Astrocyte of the cerebellum (primary cell): ENCODE results near the gene WFDC1.

Experiments
- DNase-seq: peaks from one replicate; pipeline ENCODE4 v3.0.0-alpha.2; 2011; ENCODE audit warnings: low read depth
- H3K4me3 ChIP-seq: 2 replicates; pipeline ENCODE4 v1.5.1; 2011; ENCODE audit warnings: mild to moderate bottlenecking, low read depth, low read length, moderate library complexity
- CTCF ChIP-seq: IDR thresholded peaks from 2 replicates; pipeline ENCODE4 v1.5.1; 2012; ENCODE audit warnings: low read length, low read depth, moderate library complexity, mild to moderate bottlenecking; ENCODE audit errors: missing control alignments
- in situ Hi-C: cut with HindIII; loops from 2 replicates; pipeline ENCODE4 v1.10.0; 2017; ENCODE audit warnings: low sequenced_read_pairs

Gene WFDC1

GRCh38 chr16:84350685-84351400 is 56.2 kb downstream of the WFDC1 start:
- in situ Hi-C loops: no loop called here
- TF ChIP-seq CTCF: no peak

DNA sequence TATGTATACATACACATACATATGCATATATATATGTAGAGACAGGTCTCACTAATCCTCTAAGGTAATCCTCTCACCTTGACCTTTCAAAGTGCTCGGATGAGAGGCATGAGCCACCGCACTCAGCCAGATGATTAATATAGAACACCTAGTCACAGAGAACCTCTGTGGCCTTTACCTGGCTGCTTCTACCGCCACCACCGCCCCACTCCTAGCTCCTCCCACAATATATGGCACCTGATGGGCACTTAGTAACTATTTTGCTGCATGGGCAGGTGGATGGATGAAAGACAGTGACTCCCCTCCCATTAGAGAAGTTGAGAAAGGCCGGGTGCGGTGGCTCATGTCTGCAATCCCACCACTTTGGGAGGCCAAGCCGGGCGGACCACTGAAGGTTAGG is 57.0 kb downstream of the WFDC1 start:
- no peak for TF ChIP-seq CTCF
- in situ Hi-C loops: no loop called here
- no peak overlapping the region for H3K4me3 ChIP-seq
- no peak for DNase-seq

More at GRCh38 chr16:84350685-84351400, 56.2 kb downstream of the WFDC1 start:
- no peak for DNase-seq
- H3K4me3 ChIP-seq: no peak overlapping the region

DNA sequence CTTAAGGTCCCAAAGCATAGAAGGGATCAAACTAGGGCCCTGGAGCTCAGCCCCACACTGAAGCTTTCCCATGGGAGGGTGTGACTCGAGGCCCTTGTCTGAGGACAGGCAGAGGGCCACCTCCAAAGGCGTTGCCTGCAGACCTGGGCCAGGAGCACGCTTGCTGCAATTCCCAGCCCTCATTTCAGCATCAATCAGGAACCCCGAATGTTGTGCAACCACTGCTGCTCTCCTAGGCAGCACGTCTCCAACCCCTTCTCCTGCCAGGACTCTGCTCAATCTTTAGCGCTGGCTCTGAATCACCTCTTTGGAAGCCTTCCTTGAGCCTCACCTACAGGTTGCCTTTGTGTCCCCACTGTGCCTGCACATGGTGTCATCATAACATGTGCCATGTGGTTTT is 59.6 kb downstream of the WFDC1 start:
- no peak for DNase-seq
- H3K4me3 ChIP-seq: no peak overlapping the region
- TF ChIP-seq CTCF: no peak
- in situ Hi-C loops: no loop called here

GRCh38 chr16:84355149-84355548 is 60.5 kb downstream of the WFDC1 start:
- in situ Hi-C loops: no loop called here
- TF ChIP-seq CTCF: no peak
- no peak for DNase-seq
- H3K4me3 ChIP-seq: no peak overlapping the region

DNA sequence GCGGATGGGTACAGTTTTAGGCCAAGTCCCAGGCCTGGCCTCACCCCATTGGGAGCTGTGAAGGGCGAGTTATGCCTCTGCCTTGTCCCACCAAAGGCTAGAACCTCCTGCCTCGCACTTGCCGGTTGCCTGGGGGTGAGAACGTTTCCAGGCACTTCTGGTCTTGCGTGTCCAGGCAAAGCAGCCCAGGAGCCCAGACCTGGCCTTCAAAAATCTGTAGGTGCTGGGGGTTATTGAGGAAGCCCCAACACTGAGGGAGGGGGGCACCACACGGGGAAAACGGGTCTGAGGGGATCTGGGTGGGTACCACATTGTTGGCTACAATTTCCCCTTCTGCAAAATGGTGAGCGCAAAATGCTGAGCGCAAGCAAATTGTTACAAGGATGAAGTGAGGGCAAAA is 61.5 kb downstream of the WFDC1 start:
- no peak overlapping the region for H3K4me3 ChIP-seq
- in situ Hi-C loops: no loop called here
- no peak for DNase-seq
- no peak for TF ChIP-seq CTCF

DNA sequence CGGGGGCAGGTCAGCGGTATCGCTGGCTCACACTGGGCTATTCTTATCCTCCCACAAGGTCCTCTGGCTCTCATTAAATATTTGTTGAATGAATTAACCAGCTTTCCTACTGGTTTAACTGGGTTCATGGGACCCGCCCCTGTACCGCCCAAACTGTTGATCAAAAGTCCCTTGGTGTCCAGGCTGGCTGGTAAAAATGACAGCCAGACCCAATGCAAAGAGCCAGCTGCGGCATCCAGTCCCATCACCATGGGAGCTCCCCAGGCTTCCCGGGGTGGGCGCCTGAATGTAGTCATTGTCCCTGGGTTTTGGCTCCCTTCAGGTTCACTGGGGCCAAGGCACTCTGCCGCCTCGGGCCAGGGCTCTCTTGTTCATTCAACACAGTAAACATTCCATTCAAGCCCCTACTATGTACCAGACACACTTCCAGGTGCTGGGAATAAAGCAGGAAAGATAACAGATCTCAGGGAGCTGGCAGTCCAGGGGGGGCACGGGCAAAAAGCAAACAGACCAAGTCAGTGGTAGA is 62.0 kb downstream of the WFDC1 start:
- TF ChIP-seq CTCF: no peak
- no peak overlapping the region for H3K4me3 ChIP-seq
- in situ Hi-C loops: no loop called here
- no peak for DNase-seq

DNA sequence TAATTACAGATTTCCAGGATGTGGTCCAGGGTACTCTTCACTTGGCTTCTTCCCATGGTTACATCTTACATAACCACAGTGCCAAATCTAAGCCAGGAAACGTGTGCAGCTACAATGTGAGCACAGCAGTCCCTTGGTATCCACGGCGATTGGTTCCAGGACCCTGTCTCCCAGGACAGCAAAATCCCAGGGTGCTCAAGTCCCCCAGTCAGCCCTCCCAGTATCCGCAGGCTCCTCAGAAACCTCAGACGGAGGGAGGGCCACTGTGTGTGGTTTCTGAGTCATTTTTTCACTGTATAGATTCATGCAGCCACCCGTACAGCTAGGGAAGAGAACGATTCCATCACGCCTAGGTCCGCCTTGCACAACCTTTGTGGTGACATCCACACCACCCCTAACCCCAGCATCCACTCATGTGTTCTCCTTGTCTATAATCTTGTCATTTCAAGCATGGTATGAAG is 62.5 kb downstream of the WFDC1 start:
- DNase-seq: peak; percentile 15
- TF ChIP-seq CTCF: no peak
- no peak overlapping the region for H3K4me3 ChIP-seq
- in situ Hi-C loops: no loop called here
